Keratinocyte (primary cell): ENCODE data around the gene FREM1. TPM values are rescaled to one million over a fixed set of nuclear protein-coding genes. Genes with fewer than 3 reads are reported as not detected.

Source experiments
- DNase-seq: peaks from one replicate; pipeline ENCODE4 v3.0.0-alpha.2; 2011; ENCODE audit warnings: low read depth, missing footprints, low spot score
- FAIRE-seq: peaks from 2 replicates; lab custom pipeline; 2011; peaks lifted over from hg19 to GRCh38; lab: Jason Lieb, UNC
- H2AFZ ChIP-seq: 2 replicates; pipeline ENCODE4 v1.6.0; 2012; ENCODE audit warnings: low read length, control low read depth, inconsistent platforms; ENCODE audit not compliant: control insufficient read depth
- H3K27ac ChIP-seq: 2 replicates; pipeline ENCODE4 v1.5.1; 2011; ENCODE audit warnings: low read length; ENCODE audit not compliant: control insufficient read depth, insufficient read depth
- H3K27me3 ChIP-seq: 3 replicates; pipeline ENCODE4 v1.6.0; 2011; ENCODE audit warnings: low read length; ENCODE audit not compliant: control insufficient read depth, insufficient read depth; ENCODE audit errors: extremely low read depth
- H3K36me3 ChIP-seq, 2 experiments: 2 replicates in 1 of 2; 3 replicates in 1 of 2; pipeline ENCODE4 v1.5.1; 2011; ENCODE audit warnings: low read length in 2 of 2, mild to moderate bottlenecking in 1 of 2; ENCODE audit not compliant: control insufficient read depth in 2 of 2, insufficient read depth in 2 of 2; ENCODE audit errors: extremely low read depth in 1 of 2
- H3K4me1 ChIP-seq: 3 replicates; pipeline ENCODE4 v1.5.1; 2011; ENCODE audit warnings: low read length; ENCODE audit not compliant: control insufficient read depth, insufficient read depth; ENCODE audit errors: extremely low read depth
- H3K4me2 ChIP-seq: 3 replicates; pipeline ENCODE4 v1.6.0; 2011; ENCODE audit warnings: low read depth, low read length; ENCODE audit not compliant: control insufficient read depth, insufficient read depth; ENCODE audit errors: extremely low read depth
- H3K4me3 ChIP-seq, 3 experiments: fragments of 200-600 bp in 1 of 3; sonication (generic) in 1 of 3; 2 replicates in 2 of 3; 3 replicates in 1 of 3; pipeline ENCODE4 v1.5.1; 2011 to 2016; ENCODE audit warnings: low read length in 3 of 3, mild to moderate bottlenecking in 3 of 3, control low read depth in 2 of 3, inconsistent platforms in 1 of 3, low read depth in 1 of 3, mixed read lengths in 1 of 3, mixed run types in 1 of 3, moderate library complexity in 1 of 3; ENCODE audit not compliant: control insufficient read depth in 2 of 3, insufficient read depth in 2 of 3; ENCODE audit errors: extremely low read depth in 1 of 3
- H3K79me2 ChIP-seq: 2 replicates; pipeline ENCODE4 v1.6.0; 2012; ENCODE audit warnings: low read length; ENCODE audit not compliant: control insufficient read depth, insufficient read depth
- H3K9ac ChIP-seq: 3 replicates; pipeline ENCODE4 v1.6.0; 2011; ENCODE audit warnings: low read length; ENCODE audit not compliant: control insufficient read depth, insufficient read depth; ENCODE audit errors: extremely low read depth
- H3K9me1 ChIP-seq: 3 replicates; pipeline ENCODE4 v1.6.0; 2011; ENCODE audit warnings: low read length; ENCODE audit not compliant: control insufficient read depth, insufficient read depth; ENCODE audit errors: extremely low read depth
- H3K9me3 ChIP-seq: 2 replicates; pipeline ENCODE4 v1.5.1; 2012; ENCODE audit warnings: low read depth, low read length; ENCODE audit not compliant: control insufficient read depth
- H4K20me1 ChIP-seq: 3 replicates; pipeline ENCODE4 v1.6.0; 2011; ENCODE audit warnings: low read length; ENCODE audit not compliant: control insufficient read depth, insufficient read depth; ENCODE audit errors: extremely low read depth
- EZH2 ChIP-seq: IDR thresholded peaks from one replicate; pipeline ENCODE4 v1.6.1; 2012; ENCODE audit warnings: inconsistent platforms, mild to moderate bottlenecking, low read length, moderate library complexity
- dilution Hi-C: fragments of 300-500 bp; cut with MboI; formaldehyde crosslinking; loops from one replicate; pipeline ENCODE4 v1.7.0; 2020; ENCODE audit warnings: low sequenced_read_pairs; ENCODE audit not compliant: extremely low pct_ligation_motif_present
- polyA plus RNA-seq, 5 experiments: library from polyadenylated mRNA; depleted of rRNA in 3 of 5; stranded (reverse) in 3 of 5; stranded (forward) in 1 of 5; unstranded in 1 of 5; fragments of >200 nt; gene quantifications; 1 replicate in 1 of 5; 2 replicates in 3 of 5; 3 replicates in 1 of 5; pipeline versions ENCODE4 v1.2.1 to v1.2.3, GENCODE V29; 2011 to 2012; ENCODE audit warnings: missing spikeins in 2 of 5, low read depth in 1 of 5, low replicate concordance in 1 of 5
- TF ChIP-seq, protein P1 (sequence below), 3 experiments: IDR thresholded peaks in 1 of 3; conservative IDR thresholded peaks in 1 of 3; optimal IDR thresholded peaks in 1 of 3; 2 replicates in 2 of 3; 3 replicates in 1 of 3; pipeline versions ENCODE3 to v1.5.1; 2011; ENCODE audit warnings: low read length in 3 of 3, mild to moderate bottlenecking in 3 of 3, moderate library complexity in 2 of 3, control low read depth in 1 of 3, inconsistent platforms in 1 of 3; ENCODE audit not compliant: insufficient read depth in 2 of 3; ENCODE audit errors: extremely low read depth in 1 of 3

FREM1 gene
- polyA plus RNA-seq, 1 donor (not counting 4 experiments of a cell fraction or from before 2014, with no cell fraction given), result under 0.01 TPM

DNA sequence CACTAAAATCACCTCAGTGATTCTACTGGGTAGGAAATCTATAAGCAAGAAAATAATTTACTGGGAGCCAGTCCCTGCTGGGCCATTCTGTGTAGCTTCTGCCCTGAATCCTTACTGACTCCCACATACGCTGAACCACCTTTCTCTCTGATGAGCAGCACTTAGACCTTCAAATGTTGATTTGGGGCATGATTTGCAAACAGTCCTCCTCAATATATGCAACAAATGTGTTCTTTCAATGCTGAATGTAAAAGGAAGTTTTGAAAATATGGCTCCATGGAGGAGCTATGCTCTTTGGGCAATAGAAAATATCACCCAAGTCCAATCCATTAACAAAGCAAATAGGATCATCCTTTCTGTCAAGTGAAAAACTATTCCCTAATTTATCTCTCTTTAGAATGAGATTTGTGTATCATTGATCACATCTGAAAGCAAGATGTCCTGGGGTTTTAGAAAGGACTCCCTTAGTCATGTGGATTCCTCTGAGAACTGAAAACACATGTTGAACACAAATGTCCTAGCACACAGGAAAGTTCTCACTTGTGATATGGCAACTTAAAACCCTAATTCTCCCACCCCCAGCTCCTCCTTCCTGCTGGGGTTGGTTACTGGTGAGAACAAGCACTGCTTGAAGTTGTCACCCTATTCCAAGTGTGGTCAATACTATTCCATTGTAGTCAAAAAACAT lies 178.8 kb downstream of the FREM1 start:
- H3K36me3 ChIP-seq, result no peaks in the 10 kb centered on the region
- no peaks in the 10 kb centered on the region for H3K4me1 ChIP-seq
- H3K9ac ChIP-seq, result no peak overlapping the region
- H3K9me1 ChIP-seq, result no peaks in the 10 kb centered on the region
- FAIRE-seq, result no peak
- no peaks in the 10 kb centered on the region for H3K27me3 ChIP-seq
- no peaks in the 10 kb centered on the region for H3K9me3 ChIP-seq
- TF ChIP-seq EZH2, result no peak
- TF ChIP-seq, protein P1, sequence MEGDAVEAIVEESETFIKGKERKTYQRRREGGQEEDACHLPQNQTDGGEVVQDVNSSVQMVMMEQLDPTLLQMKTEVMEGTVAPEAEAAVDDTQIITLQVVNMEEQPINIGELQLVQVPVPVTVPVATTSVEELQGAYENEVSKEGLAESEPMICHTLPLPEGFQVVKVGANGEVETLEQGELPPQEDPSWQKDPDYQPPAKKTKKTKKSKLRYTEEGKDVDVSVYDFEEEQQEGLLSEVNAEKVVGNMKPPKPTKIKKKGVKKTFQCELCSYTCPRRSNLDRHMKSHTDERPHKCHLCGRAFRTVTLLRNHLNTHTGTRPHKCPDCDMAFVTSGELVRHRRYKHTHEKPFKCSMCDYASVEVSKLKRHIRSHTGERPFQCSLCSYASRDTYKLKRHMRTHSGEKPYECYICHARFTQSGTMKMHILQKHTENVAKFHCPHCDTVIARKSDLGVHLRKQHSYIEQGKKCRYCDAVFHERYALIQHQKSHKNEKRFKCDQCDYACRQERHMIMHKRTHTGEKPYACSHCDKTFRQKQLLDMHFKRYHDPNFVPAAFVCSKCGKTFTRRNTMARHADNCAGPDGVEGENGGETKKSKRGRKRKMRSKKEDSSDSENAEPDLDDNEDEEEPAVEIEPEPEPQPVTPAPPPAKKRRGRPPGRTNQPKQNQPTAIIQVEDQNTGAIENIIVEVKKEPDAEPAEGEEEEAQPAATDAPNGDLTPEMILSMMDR (optimal IDR thresholded peaks at IDR 0.05 in 1 of 3, IDR thresholded peaks at IDR 0.05 in 1 of 3, conservative IDR thresholded peaks at IDR 0.05 in 1 of 3; ENCODE audit: extremely low read depth in 1 of 3, insufficient read depth in 2 of 3, low read length in 3 of 3), result no peak
- no peak overlapping the region for H3K4me2 ChIP-seq
- H3K27ac ChIP-seq, result no peak overlapping the region
- no peaks in the 10 kb centered on the region for H3K79me2 ChIP-seq
- no peak overlapping the region for H3K4me3 ChIP-seq
- dilution Hi-C loops, result no loop called here
- H2AFZ ChIP-seq, result no peak overlapping the region
- no peaks in the 10 kb centered on the region for H4K20me1 ChIP-seq
- no peak for DNase-seq

DNA sequence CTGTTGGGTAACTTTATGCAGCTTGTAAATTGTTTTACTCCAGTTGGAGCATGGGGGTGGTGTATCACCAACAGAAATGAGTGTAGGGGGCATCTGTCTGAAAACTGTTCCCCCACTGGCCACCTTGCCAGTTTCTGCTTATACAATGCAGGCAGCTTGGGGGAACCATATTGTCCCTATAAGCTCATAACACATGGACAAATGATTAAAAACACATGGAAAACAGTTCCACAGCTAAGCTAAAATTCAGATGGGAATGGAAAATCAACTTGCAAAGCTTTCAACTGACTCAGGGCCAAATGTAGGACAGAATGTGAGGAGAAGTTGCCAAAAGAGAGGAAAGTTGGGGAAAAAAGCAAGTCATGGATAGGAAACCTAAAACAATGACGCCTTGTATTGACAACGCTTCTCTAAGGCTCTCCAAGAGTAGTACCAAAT lies 179.7 kb downstream of the FREM1 start:
- H3K27ac ChIP-seq, result no peak overlapping the region
- H3K9me1 ChIP-seq, result no peaks in the 10 kb centered on the region
- H3K4me1 ChIP-seq, result no peaks in the 10 kb centered on the region
- H4K20me1 ChIP-seq, result no peaks in the 10 kb centered on the region
- no peak for FAIRE-seq
- dilution Hi-C loops, result no loop called here
- H3K4me2 ChIP-seq, result no peak overlapping the region
- no peak overlapping the region for H3K4me3 ChIP-seq
- DNase-seq, result no peak
- TF ChIP-seq, protein P1 (optimal IDR thresholded peaks at IDR 0.05 in 1 of 3, IDR thresholded peaks at IDR 0.05 in 1 of 3, conservative IDR thresholded peaks at IDR 0.05 in 1 of 3; ENCODE audit: extremely low read depth in 1 of 3, insufficient read depth in 2 of 3, low read length in 3 of 3), result no peak
- no peak for TF ChIP-seq EZH2
- no peaks in the 10 kb centered on the region for H3K9me3 ChIP-seq
- no peaks in the 10 kb centered on the region for H3K27me3 ChIP-seq
- no peak overlapping the region for H3K9ac ChIP-seq
- H3K36me3 ChIP-seq, result no peaks in the 10 kb centered on the region
- no peak overlapping the region for H2AFZ ChIP-seq
- H3K79me2 ChIP-seq, result no peaks in the 10 kb centered on the region
